Gastroesophageal sphincter (tissue), 4 donors: ENCODE results near the gene RPTOR. TPM values are rescaled to one million over a fixed set of nuclear protein-coding genes. Genes with fewer than 3 reads are reported as not detected.

ENCODE experiments used
- ATAC-seq: fragments of 150-250 bp; one replicate; pipeline ENCODE4 v1.9.1; 2016; ENCODE audit warnings: mild to moderate bottlenecking, moderate library complexity
- H3K27ac ChIP-seq, 4 donors: fragments of 200-600 bp; sonication (generic) in 3 of 4; 1 replicate in 3 of 4; 2 replicates in 1 of 4; pipeline ENCODE4 v1.5.1; 2016 to 2019
- H3K27me3 ChIP-seq: fragments of 200-600 bp; sonication (generic); one replicate; pipeline ENCODE4 v1.5.1; 2019
- H3K36me3 ChIP-seq, 2 donors: fragments of 200-600 bp; sonication (generic); one replicate each; pipeline ENCODE4 v1.5.1; 2019; ENCODE audit warnings: control low read depth in 1 of 2
- H3K4me1 ChIP-seq, 3 donors: fragments of 200-600 bp; sonication (generic); 1 replicate in 2 of 3; 2 replicates in 1 of 3; pipeline ENCODE4 v1.5.1; 2016 to 2019; ENCODE audit warnings: control low read depth in 2 of 3
- H3K4me3 ChIP-seq, 2 donors: fragments of 200-600 bp; sonication (generic); one replicate each; pipeline ENCODE4 v1.5.1; 2019; ENCODE audit warnings: mild to moderate bottlenecking in 1 of 2, moderate library complexity in 1 of 2
- H3K9me3 ChIP-seq, 3 donors: fragments of 200-600 bp; sonication (generic); one replicate each; pipeline ENCODE4 v1.5.1; 2017 to 2019; ENCODE audit warnings: control low read depth in 2 of 3
- EP300 ChIP-seq: sonication (generic); formaldehyde crosslinking; IDR thresholded peaks from one replicate; pipeline ENCODE4 v1.6.1; 2017; ENCODE audit warnings: antibody characterized with exemption, mild to moderate bottlenecking
- POLR2A ChIP-seq, 2 donors: fragments of 450-650 bp; IDR thresholded peaks; one replicate each; pipeline ENCODE4 v1.6.1; 2017; ENCODE audit warnings: antibody characterized with exemption in 2 of 2, mild to moderate bottlenecking in 2 of 2, moderate library complexity in 1 of 2
- POLR2AphosphoS5 ChIP-seq: sonication (generic); formaldehyde crosslinking; IDR thresholded peaks from one replicate; pipeline ENCODE4 v1.6.1; 2017; ENCODE audit warnings: antibody characterized with exemption
- WGBS, 2 donors: methylation state at CpG; one replicate each; pipeline ENCODE4 v1.1.5; 2018; ENCODE audit warnings: low coverage in 1 of 2; 5-methylcytosine and 5-hydroxymethylcytosine counted together
- total RNA-seq, 4 donors: library from RNA; depleted of rRNA; stranded (reverse); fragments of >200 nt; gene quantifications; one replicate each; pipeline ENCODE4 v1.1.0, GENCODE V29; 2016
- TF ChIP-seq, protein P1 (sequence below), 4 experiments: fragments of 200-600 bp in 2 of 4; fragments of 450-650 bp in 2 of 4; sonication (generic) in 1 of 4; IDR thresholded peaks; one replicate each; pipeline ENCODE4 v1.5.1; 2017 to 2019; ENCODE audit warnings: antibody characterized with exemption in 4 of 4, mild to moderate bottlenecking in 2 of 4, moderate library complexity in 2 of 4

RPTOR gene
- total RNA-seq, 4 donors from 2014 or later, result 25.7 to 56.8 (median 39.7) TPM

DNA sequence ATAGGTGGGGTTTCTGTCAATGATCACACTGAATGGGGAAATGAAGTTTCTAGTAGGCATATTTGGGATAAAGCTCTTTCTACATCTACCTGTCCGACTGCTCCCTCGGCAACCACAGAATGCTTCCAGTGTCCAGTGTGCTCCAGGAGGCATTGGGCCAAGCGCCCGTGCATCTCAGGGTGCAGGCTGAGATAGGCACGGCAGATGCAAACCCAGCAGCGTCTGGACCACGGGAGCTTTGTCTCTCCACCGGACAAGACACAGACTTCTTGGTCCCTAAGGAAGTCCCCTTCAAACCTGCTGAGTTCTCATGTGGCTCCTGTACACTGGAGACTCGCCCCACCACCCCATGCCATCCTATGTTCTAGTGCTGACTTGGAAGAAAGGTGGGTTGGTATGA is 202.8 kb downstream of the RPTOR start:
- no peak for ATAC-seq
- H3K27ac ChIP-seq, result no peak overlapping the region
- TF ChIP-seq POLR2AphosphoS5 (no peak), EP300 (no peak), POLR2A (IDR thresholded peaks at IDR 0.05) (no peak)
- TF ChIP-seq, protein P1, sequence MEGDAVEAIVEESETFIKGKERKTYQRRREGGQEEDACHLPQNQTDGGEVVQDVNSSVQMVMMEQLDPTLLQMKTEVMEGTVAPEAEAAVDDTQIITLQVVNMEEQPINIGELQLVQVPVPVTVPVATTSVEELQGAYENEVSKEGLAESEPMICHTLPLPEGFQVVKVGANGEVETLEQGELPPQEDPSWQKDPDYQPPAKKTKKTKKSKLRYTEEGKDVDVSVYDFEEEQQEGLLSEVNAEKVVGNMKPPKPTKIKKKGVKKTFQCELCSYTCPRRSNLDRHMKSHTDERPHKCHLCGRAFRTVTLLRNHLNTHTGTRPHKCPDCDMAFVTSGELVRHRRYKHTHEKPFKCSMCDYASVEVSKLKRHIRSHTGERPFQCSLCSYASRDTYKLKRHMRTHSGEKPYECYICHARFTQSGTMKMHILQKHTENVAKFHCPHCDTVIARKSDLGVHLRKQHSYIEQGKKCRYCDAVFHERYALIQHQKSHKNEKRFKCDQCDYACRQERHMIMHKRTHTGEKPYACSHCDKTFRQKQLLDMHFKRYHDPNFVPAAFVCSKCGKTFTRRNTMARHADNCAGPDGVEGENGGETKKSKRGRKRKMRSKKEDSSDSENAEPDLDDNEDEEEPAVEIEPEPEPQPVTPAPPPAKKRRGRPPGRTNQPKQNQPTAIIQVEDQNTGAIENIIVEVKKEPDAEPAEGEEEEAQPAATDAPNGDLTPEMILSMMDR (IDR thresholded peaks at IDR 0.05), result no peak
- H3K27me3 ChIP-seq, result no peaks in the 10 kb centered on the region
- H3K4me1 ChIP-seq, result peaks cover 0 to 23% (median 2%) of the 10 kb centered on the region in 3 donors
- no peaks in the 10 kb centered on the region for H3K9me3 ChIP-seq
- H3K36me3 ChIP-seq, result peaks cover 0 to 9% of the 10 kb centered on the region in 2 donors
- WGBS, 2 donors, result 86 to 98% methylated on average over 5 to 6 of the region's 9 CpGs
- H3K4me3 ChIP-seq, result no peak overlapping the region

DNA sequence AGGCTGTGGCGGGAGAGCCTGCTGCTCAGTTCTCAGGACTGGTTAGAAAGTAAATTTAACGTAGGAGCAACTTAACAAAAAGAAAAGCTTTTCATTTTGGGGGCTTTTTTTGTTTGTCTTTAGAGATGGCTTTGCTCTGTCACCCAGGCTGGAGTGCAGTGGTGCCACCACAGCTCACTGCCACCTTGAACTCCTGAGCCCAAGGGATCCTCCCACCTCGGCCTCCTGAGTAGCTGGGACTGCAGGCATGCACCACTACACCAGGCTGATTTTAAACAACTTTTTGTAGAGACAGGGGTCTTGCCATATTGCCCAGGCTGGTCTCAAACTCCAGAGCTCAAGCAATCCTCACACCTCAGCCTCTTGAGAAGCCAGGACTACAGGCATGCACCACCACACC is 205.0 kb downstream of the RPTOR start:
- no peak for ATAC-seq
- Histone ChIP-seq H3K9me3 (no peaks in the 10 kb centered on the region), H3K36me3 (peaks cover 0 to 10% of the 10 kb centered on the region in 2 donors), H3K27me3 (no peaks in the 10 kb centered on the region), H3K4me3 (no peak overlapping the region), H3K4me1 (peaks cover 0 to 27% (median 2%) of the 10 kb centered on the region in 3 donors), H3K27ac (peak overlapping the region in 1 of 4 donors; percentile 81)
- no peak for TF ChIP-seq EP300
- no peak for TF ChIP-seq POLR2A (IDR thresholded peaks at IDR 0.05)
- TF ChIP-seq, protein P1 (IDR thresholded peaks at IDR 0.05), result no peak
- TF ChIP-seq POLR2AphosphoS5, result no peak
- 86 to 100% methylated on average over 2 to 3 of the region's 3 CpGs for WGBS, 2 donors

DNA sequence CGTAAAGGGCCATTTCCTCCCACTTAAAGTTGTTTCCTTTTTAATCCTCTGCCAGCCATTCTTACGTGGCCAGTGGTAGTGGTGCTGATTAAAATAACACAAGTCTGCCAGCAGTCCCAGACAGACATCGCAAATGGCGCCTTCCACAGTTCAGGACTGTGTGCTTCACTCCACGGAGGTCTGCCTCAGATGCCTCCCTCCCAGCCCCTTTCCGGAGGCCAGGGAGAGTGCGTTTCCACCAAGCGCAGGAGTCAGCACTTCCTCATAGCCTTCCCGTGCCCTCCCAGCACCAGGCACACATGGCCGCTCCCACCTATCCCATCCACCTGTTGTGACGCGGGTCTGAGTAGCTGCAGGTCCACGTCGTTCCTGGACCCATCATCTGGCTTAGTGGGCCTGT is 205.6 kb downstream of the RPTOR start:
- Histone ChIP-seq H3K4me1 (peaks cover 0 to 27% (median 2%) of the 10 kb centered on the region in 3 donors), H3K27ac (peak overlapping the region in 3 of 4 donors; percentile 71 to 81 (median 73)), H3K4me3 (no peak overlapping the region), H3K27me3 (no peaks in the 10 kb centered on the region), H3K36me3 (peaks cover 0 to 15% of the 10 kb centered on the region in 2 donors), H3K9me3 (no peaks in the 10 kb centered on the region)
- WGBS, 2 donors, result 67 to 76% methylated on average over 6 to 10 of the region's 14 CpGs
- no peak for ATAC-seq
- TF ChIP-seq POLR2AphosphoS5 (no peak), POLR2A (IDR thresholded peaks at IDR 0.05) (no peak), EP300 (no peak)
- TF ChIP-seq, protein P1 (IDR thresholded peaks at IDR 0.05), result no peak

DNA sequence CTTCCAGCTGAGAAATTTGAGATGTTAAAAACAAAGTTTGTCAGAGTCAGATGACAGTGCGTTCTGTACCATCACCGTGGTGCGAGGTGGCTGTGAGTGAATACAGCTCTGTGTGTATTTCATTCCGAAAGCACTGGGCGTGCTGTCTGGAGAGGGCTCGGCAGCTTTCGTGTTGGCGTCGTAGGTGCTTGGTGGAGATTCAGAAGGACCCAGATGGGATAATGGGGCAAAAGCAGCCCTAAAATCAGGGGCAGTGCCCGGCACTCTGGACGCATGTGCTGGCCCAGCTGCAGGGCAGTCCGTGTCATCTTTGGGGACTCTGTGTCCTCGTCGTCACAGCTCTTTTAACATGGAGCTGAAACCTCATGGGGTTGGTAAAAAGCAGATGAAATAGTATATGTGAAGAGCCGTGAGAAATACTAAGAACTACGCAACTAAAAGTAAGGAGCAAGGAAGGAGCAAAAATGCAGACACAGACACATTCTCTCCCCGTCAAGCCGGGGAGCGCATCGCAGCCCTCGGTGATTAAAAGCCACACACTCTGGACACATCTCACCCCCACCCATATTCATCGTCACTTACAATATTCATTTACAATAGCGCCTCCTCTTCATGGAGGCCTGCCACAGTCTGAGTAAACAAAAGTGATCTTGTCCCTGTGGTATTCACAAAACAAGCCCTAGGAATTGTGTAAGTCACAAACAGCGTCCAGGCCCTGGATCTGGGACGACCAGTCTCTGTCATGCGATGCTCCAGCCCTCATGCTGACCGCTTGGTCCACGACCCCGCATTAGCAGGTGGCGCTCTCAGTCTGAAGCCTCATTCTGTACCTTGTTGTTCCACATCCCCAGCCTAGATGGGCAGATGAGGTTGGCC is 206.7 kb downstream of the RPTOR start:
- Histone ChIP-seq H3K27ac (peak overlapping the region in 3 of 4 donors; percentile 73 to 82 (median 81)), H3K27me3 (no peaks in the 10 kb centered on the region), H3K4me1 (peaks cover 0 to 27% (median 2%) of the 10 kb centered on the region in 3 donors), H3K36me3 (peaks cover 0 to 21% of the 10 kb centered on the region in 2 donors), H3K4me3 (no peak overlapping the region), H3K9me3 (no peaks in the 10 kb centered on the region)
- WGBS, 2 donors, result 55 to 86% methylated on average over 16 to 27 of the region's 30 CpGs
- no peak for TF ChIP-seq EP300
- TF ChIP-seq POLR2A (IDR thresholded peaks at IDR 0.05), result no peak
- TF ChIP-seq, protein P1 (IDR thresholded peaks at IDR 0.05), result no peak
- no peak for TF ChIP-seq POLR2AphosphoS5
- ATAC-seq, result peak; percentile 79
